K562 (cell line): ENCODE data around the gene CYP46A1. TPM values are rescaled to one million over a fixed set of nuclear protein-coding genes. Genes with fewer than 3 reads are reported as not detected.

ENCODE experiments used
- ARHGAP35 ChIP-seq: fragments of 450-650 bp; IDR thresholded peaks from 2 replicates; pipeline ENCODE4 v1.6.1; 2018; ENCODE audit not compliant: partially characterized antibody
- ATF7 ChIP-seq: fragments of 450-650 bp; IDR thresholded peaks from 2 replicates; pipeline ENCODE4 v1.7.1; 2014; ENCODE audit warnings: mild to moderate bottlenecking, moderate library complexity
- CXXC5 ChIP-seq: fragments of 250-450 bp; sonication (Bioruptor Pico); IDR thresholded peaks from 2 replicates; pipeline ENCODE4 v1.8.0; 2022; ENCODE audit warnings: inconsistent platforms, mild to moderate bottlenecking, moderate library complexity
- ETS2 ChIP-seq: IDR thresholded peaks from 2 replicates; pipeline ENCODE4 v1.6.1; 2016; ENCODE audit warnings: borderline replicate concordance, missing genetic modification characterization, mild to moderate bottlenecking, moderate library complexity, missing compliant biosample characterization; ENCODE audit not compliant: poor library complexity, severe bottlenecking
- GABPA ChIP-seq: fragments of 200-800 bp; sonication (Bioruptor generic); conservative IDR thresholded peaks from 2 replicates; pipeline ENCODE4 v1.6.1; 2016; ENCODE audit warnings: low read depth, missing genetic modification characterization, missing compliant biosample characterization
- KAT2B ChIP-seq: IDR thresholded peaks from one replicate; pipeline ENCODE4 v1.6.1; 2012; ENCODE audit warnings: low read depth, mild to moderate bottlenecking, control low read depth, inconsistent platforms, low read length, moderate library complexity
- MAFK ChIP-seq: IDR thresholded peaks from 2 replicates; pipeline ENCODE4 v1.6.1; 2011; ENCODE audit warnings: low read length, improper control_type of control experiment
- MAZ ChIP-seq, 2 experiments: fragments of 450-650 bp in 1 of 2; sonication (generic) in 1 of 2; formaldehyde crosslinking; IDR thresholded peaks in 1 of 2; conservative IDR thresholded peaks in 1 of 2; 2 replicates each; pipeline versions ENCODE4 v1.4.0 to v1.5.0; 2020; ENCODE audit warnings: mild to moderate bottlenecking in 1 of 2, missing genetic modification reagents in 1 of 2
- MYNN ChIP-seq, 2 experiments: sonication (generic); formaldehyde crosslinking in 1 of 2; IDR thresholded peaks; 2 replicates each; pipeline versions ENCODE4 v1.5.0 to v1.6.1; 2016 to 2020; ENCODE audit warnings: antibody characterized with exemption in 1 of 2, missing genetic modification reagents in 1 of 2
- NFE2L1 ChIP-seq: fragments of 450-650 bp; IDR thresholded peaks from 2 replicates; pipeline ENCODE4 v1.6.1; 2016; ENCODE audit warnings: missing genetic modification characterization, low read depth, mild to moderate bottlenecking, missing compliant biosample characterization, moderate library complexity, borderline replicate concordance
- POLR2A ChIP-seq: fragments of 450-650 bp; conservative IDR thresholded peaks from 2 replicates; pipeline ENCODE4 v1.6.1; 2016
- RFX7 ChIP-seq: fragments of 250-450 bp; sonication (Bioruptor Pico); IDR thresholded peaks from 2 replicates; pipeline ENCODE4 v1.5.1; 2021; ENCODE audit warnings: mild to moderate bottlenecking
- SAFB ChIP-seq: fragments of 200-400 bp; formaldehyde crosslinking; IDR thresholded peaks from 2 replicates; pipeline ENCODE4 v1.6.1; 2017; ENCODE audit warnings: low read depth, low read length, borderline replicate concordance
- ZC3H4 ChIP-seq: sonication (generic); formaldehyde crosslinking; IDR thresholded peaks from 2 replicates; pipeline ENCODE4 v1.9.0; 2021; ENCODE audit warnings: missing genetic modification reagents, borderline replicate concordance
- ZNF174 ChIP-seq: fragments of 250-450 bp; sonication (Bioruptor Pico); IDR thresholded peaks from 2 replicates; pipeline ENCODE4 v1.4.0; 2020; ENCODE audit warnings: mild to moderate bottlenecking
- ZNF175 ChIP-seq: fragments of 200-800 bp; sonication (Bioruptor generic); IDR thresholded peaks from 2 replicates; pipeline ENCODE4 v1.6.1; 2016; ENCODE audit warnings: low read depth, mild to moderate bottlenecking, missing genetic modification characterization, missing compliant biosample characterization
- ZNF212 ChIP-seq: fragments of 450-650 bp; formaldehyde crosslinking; IDR thresholded peaks from 2 replicates; pipeline ENCODE4 v1.4.0; 2020; ENCODE audit warnings: mild to moderate bottlenecking
- ZNF436 ChIP-seq: fragments of 250-450, 450-650 bp; sonication (Bioruptor Pico); formaldehyde crosslinking; IDR thresholded peaks from 2 replicates; pipeline ENCODE4 v1.7.0; 2020; ENCODE audit warnings: mild to moderate bottlenecking
- polyA plus RNA-seq, 8 experiments: library from polyadenylated mRNA; depleted of rRNA in 4 of 8; stranded (reverse) in 5 of 8; unstranded in 3 of 8; fragments of >200 nt; fragmentation: Nextera tagmentation in 2 of 8; fragmentation: Illumina TruSeq in 1 of 8; extraction: Ambion mirVana in 2 of 8; extraction: Trizol in 1 of 8; gene quantifications; 2 replicates each; pipeline versions ENCODE4 v1.2.1 to v1.2.3, GENCODE V29; 2011 to 2014; ENCODE audit warnings: inconsistent platforms in 1 of 8, missing spikeins in 1 of 8
- total RNA-seq, 7 experiments: library from RNA; depleted of rRNA in 6 of 7; stranded (reverse); fragments of >200 nt in 6 of 7; fragmentation: Illumina TruSeq in 2 of 7; extraction: Trizol in 2 of 7; gene quantifications; 2 replicates each; pipeline versions ENCODE4 v1.2.1 to v1.2.3, GENCODE V29; 2011 to 2021; ENCODE audit warnings: low replicate concordance in 1 of 7
- TF ChIP-seq, protein P1 (sequence below): fragments of 250-450 bp; sonication (Bioruptor Pico); IDR thresholded peaks from 2 replicates; pipeline ENCODE4 v1.4.0; 2020
- TF ChIP-seq, protein P2 (sequence below): fragments of 450-650 bp; IDR thresholded peaks from 2 replicates; pipeline ENCODE4 v1.6.1; 2016; ENCODE audit warnings: missing biosample characterization, missing genetic modification characterization
- TF ChIP-seq, protein P3 (sequence below): fragments of 450-650 bp; IDR thresholded peaks from 2 replicates; pipeline ENCODE4 v1.6.1; 2016

CYP46A1 gene
- total and polyA plus RNA-seq, 9 of the 15 experiments (the other 6 are each of a cell fraction or from before 2014, with no cell fraction given), result not detected

DNA sequence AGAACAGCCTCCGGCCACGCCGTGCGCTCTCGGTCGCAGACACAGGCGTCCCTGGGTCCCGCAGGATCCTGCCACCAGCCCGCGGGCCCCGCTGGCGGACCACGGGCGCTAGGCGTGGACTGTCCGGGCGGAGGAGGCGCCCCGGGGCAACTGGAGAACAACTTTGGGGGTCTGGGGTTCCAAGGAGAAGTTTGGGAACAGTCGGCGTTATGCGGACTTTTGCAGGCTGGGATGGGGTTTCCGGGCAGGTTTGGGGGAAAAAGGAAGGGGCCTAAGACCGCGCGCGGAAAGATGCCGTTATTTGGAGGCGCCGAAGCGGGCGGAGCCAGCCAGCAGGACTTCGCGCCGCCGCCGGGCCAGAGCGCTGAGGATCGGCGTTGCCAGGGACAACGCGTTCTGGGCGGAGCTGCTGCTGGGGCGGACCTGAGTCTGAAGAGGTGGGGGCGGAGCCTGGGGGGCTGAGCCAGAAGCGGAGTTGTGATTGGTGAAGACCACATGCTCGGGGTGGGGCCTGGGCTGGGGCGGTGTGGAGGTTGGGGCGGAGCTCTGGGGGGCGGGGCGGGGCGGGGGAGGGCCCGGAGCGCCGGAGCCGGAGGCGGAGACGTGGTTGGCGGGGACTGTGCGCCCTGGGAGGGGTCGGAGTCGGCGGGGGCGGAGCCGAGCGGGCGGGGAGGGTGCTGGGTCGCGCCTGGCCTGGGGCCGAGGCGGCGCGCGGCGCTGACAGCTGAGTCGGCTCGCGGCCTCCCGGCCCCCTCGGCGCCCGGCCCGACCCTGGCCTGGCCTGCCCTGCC lies at the start of gene CYP46A1 (continued):
- TF ChIP-seq POLR2A (peak; percentile 77), KAT2B (no peak), ARHGAP35 (no peak), MAFK (no peak), ZNF175 (CRISPR knock-in tag) (no peak), ZNF212 (CRISPR knock-in tag) (no peak), NFE2L1 (tag) (no peak), ATF7 (0 out of 2 replicates have a peak, but pooled peaks have one; percentile 48), CXXC5 (CRISPR knock-in tag) (peak; percentile 47; the same call in 1 of the 2 replicates), SAFB (no peak), GABPA (peak; percentile 64; the same call in 1 of the 2 replicates), MYNN (IDR thresholded peaks at IDR 0.05) (no peak), MYNN (CRISPR knock-in tag; IDR thresholded peaks at IDR 0.05) (no peak), ZNF436 (CRISPR knock-in tag) (no peak), RFX7 (CRISPR knock-in tag) (no peak), ETS2 (tag) (no peak), ZC3H4 (CRISPR knock-in tag) (no peak), ZNF174 (no peak), MAZ (CRISPR knock-in tag; conservative IDR thresholded peaks at IDR 0.05 in 1 of 2, IDR thresholded peaks at IDR 0.05 in 1 of 2) (0 out of 4 replicates have a peak, but pooled peaks of 1 of the 2 experiments have one; percentile 29)
- TF ChIP-seq, protein P1, sequence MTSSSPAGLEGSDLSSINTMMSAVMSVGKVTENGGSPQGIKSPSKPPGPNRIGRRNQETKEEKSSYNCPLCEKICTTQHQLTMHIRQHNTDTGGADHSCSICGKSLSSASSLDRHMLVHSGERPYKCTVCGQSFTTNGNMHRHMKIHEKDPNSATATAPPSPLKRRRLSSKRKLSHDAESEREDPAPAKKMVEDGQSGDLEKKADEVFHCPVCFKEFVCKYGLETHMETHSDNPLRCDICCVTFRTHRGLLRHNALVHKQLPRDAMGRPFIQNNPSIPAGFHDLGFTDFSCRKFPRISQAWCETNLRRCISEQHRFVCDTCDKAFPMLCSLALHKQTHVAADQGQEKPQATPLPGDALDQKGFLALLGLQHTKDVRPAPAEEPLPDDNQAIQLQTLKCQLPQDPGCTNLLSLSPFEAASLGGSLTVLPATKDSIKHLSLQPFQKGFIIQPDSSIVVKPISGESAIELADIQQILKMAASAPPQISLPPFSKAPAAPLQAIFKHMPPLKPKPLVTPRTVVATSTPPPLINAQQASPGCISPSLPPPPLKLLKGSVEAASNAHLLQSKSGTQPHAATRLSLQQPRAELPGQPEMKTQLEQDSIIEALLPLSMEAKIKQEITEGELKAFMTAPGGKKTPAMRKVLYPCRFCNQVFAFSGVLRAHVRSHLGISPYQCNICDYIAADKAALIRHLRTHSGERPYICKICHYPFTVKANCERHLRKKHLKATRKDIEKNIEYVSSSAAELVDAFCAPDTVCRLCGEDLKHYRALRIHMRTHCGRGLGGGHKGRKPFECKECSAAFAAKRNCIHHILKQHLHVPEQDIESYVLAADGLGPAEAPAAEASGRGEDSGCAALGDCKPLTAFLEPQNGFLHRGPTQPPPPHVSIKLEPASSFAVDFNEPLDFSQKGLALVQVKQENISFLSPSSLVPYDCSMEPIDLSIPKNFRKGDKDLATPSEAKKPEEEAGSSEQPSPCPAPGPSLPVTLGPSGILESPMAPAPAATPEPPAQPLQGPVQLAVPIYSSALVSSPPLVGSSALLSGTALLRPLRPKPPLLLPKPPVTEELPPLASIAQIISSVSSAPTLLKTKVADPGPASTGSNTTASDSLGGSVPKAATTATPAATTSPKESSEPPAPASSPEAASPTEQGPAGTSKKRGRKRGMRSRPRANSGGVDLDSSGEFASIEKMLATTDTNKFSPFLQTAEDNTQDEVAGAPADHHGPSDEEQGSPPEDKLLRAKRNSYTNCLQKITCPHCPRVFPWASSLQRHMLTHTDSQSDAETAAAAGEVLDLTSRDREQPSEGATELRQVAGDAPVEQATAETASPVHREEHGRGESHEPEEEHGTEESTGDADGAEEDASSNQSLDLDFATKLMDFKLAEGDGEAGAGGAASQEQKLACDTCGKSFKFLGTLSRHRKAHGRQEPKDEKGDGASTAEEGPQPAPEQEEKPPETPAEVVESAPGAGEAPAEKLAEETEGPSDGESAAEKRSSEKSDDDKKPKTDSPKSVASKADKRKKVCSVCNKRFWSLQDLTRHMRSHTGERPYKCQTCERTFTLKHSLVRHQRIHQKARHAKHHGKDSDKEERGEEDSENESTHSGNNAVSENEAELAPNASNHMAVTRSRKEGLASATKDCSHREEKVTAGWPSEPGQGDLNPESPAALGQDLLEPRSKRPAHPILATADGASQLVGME (CRISPR knock-in tag), result no peak
- TF ChIP-seq, protein P2, sequence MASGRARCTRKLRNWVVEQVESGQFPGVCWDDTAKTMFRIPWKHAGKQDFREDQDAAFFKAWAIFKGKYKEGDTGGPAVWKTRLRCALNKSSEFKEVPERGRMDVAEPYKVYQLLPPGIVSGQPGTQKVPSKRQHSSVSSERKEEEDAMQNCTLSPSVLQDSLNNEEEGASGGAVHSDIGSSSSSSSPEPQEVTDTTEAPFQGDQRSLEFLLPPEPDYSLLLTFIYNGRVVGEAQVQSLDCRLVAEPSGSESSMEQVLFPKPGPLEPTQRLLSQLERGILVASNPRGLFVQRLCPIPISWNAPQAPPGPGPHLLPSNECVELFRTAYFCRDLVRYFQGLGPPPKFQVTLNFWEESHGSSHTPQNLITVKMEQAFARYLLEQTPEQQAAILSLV, result no peak
- TF ChIP-seq, protein P3, sequence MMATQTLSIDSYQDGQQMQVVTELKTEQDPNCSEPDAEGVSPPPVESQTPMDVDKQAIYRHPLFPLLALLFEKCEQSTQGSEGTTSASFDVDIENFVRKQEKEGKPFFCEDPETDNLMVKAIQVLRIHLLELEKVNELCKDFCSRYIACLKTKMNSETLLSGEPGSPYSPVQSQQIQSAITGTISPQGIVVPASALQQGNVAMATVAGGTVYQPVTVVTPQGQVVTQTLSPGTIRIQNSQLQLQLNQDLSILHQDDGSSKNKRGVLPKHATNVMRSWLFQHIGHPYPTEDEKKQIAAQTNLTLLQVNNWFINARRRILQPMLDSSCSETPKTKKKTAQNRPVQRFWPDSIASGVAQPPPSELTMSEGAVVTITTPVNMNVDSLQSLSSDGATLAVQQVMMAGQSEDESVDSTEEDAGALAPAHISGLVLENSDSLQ, result no peak
